Measurements from ENCODE around the gene TMEM256.

Gene TMEM256

GRCh38 chr17:7414837-7415236, 10.9 kb upstream of the TMEM256 start:
- no peak for TF ChIP-seq ZFX (IDR thresholded peaks at IDR 0.05; ENCODE audit: borderline replicate concordance)
- no peak for TF ChIP-seq CTCF (IDR thresholded peaks at IDR 0.05)
- no peak overlapping the region for H3K27ac ChIP-seq

- TF ChIP-seq CTCF (IDR thresholded peaks at IDR 0.05) (no peak), ZFX (IDR thresholded peaks at IDR 0.05; ENCODE audit: borderline replicate concordance) (no peak)
- no peak overlapping the region for H3K27ac ChIP-seq
These were observed 9.6 kb upstream of the TMEM256 start for GRCh38 chr17:7413346-7413985.

- no peak overlapping the region for H3K27ac ChIP-seq
- TF ChIP-seq CTCF (IDR thresholded peaks at IDR 0.05) (no peak), ZFX (IDR thresholded peaks at IDR 0.05; ENCODE audit: borderline replicate concordance) (no peak)
These were observed 7.5 kb upstream of the TMEM256 start for GRCh38 chr17:7411427-7411750.

- TF ChIP-seq ZFX (IDR thresholded peaks at IDR 0.05; ENCODE audit: borderline replicate concordance) (no peak), CTCF (IDR thresholded peaks at IDR 0.05) (no peak)
- H3K27ac ChIP-seq: no peak overlapping the region
These were observed 6.9 kb upstream of the TMEM256 start for GRCh38 chr17:7410634-7411426.

- no peak overlapping the region for H3K27ac ChIP-seq
- TF ChIP-seq ZFX (IDR thresholded peaks at IDR 0.05; ENCODE audit: borderline replicate concordance): no peak
- TF ChIP-seq CTCF (IDR thresholded peaks at IDR 0.05): no peak
These were observed 5.8 kb upstream of the TMEM256 start for GRCh38 chr17:7409716-7410115.

- TF ChIP-seq ZFX (IDR thresholded peaks at IDR 0.05; ENCODE audit: borderline replicate concordance): no peak
- TF ChIP-seq CTCF (IDR thresholded peaks at IDR 0.05): no peak
- H3K27ac ChIP-seq: no peak overlapping the region
These were observed 5.0 kb upstream of the TMEM256 start for GRCh38 chr17:7408863-7409262.

GRCh38 chr17:7408252-7408727, 4.4 kb upstream of the TMEM256 start:
- TF ChIP-seq ZFX (IDR thresholded peaks at IDR 0.05; ENCODE audit: borderline replicate concordance) (no peak), CTCF (IDR thresholded peaks at IDR 0.05) (no peak)
- no peak overlapping the region for H3K27ac ChIP-seq

Measured in 22Rv1 (cell line).